ENCODE data around the gene SSTR3. TPM values are rescaled to one million over a fixed set of nuclear protein-coding genes. Genes with fewer than 3 reads are reported as not detected.

The SSTR3 gene
- total and polyA plus RNA-seq, 9 of the 15 experiments (the other 6 are each of a cell fraction or from before 2014, with no cell fraction given), result 0.03 TPM; not detected in 8

- in situ Hi-C loops (cut with MboI), result no loop called here
- H4K20me1 ChIP-seq (replicated peaks; ENCODE audit: control insufficient read depth, insufficient read depth, low read length), result no peaks in the 10 kb centered on the region
- intact Hi-C loops (cut with micrococcal nuclease), result no loop called here
- ChIA-PET CTCF (ENCODE audit: low intra/inter-chr PET ratio) (no interaction called here), POLR2A (interaction anchor here (0.7 kb wide), 1 partner anchor 8 kb away, joined by 3 read pairs; no protein-coding TSS in a partner anchor)
- H3K36me3 ChIP-seq (ENCODE audit: control insufficient read depth, insufficient read depth, low read length), result no peaks in the 10 kb centered on the region
- no peak overlapping the region for H3K4me3 ChIP-seq
- no peak for FAIRE-seq
- H3K4me2 ChIP-seq (ENCODE audit: insufficient read depth, low read length), result no peak overlapping the region
- no peaks in the 10 kb centered on the region for H3K9me3 ChIP-seq (replicated peaks; ENCODE audit: control insufficient read depth, insufficient read depth, low read depth, low read length)
- TF ChIP-seq ZBTB17 (CRISPR knock-in tag; IDR thresholded peaks at IDR 0.05), result no peak
- TF ChIP-seq ELF2 (CRISPR knock-in tag; IDR thresholded peaks at IDR 0.05), result no peak
- no peak for TF ChIP-seq TEAD4 (IDR thresholded peaks at IDR 0.05; ENCODE audit: low read length)
- TF ChIP-seq TEAD4 (CRISPR knock-in tag; IDR thresholded peaks at IDR 0.05; ENCODE audit: borderline replicate concordance), result no peak
- no peak for TF ChIP-seq MBD1 (CRISPR knock-in tag; IDR thresholded peaks at IDR 0.05)
- no peak overlapping the region for H2AFZ ChIP-seq (ENCODE audit: low read depth, low read length)
- H3K4me1 ChIP-seq (replicated peaks in 1 of 2; ENCODE audit: control insufficient read depth in 2 of 2, insufficient read depth in 2 of 2, low read length in 2 of 2), result peaks cover 0 to 17% of the 10 kb centered on the region in 2 experiments; a peak in 3 of 5 replicates
- no peak for ATAC-seq
- no peak for DNase-seq (ENCODE audit: extremely low read depth in 1 of 4, low spot score in 3 of 4)
- H3K9ac ChIP-seq (ENCODE audit: insufficient read depth in 1 of 2, low read depth in 2 of 2, low read length in 2 of 2), result no peak overlapping the region; a peak in 1 of 4 replicates
- WGBS (ENCODE audit: insufficient coverage, low coverage, missing lambda C conversion rate), result 55% methylated on average over 6 of the region's 13 CpGs
- no peak overlapping the region for H3K27ac ChIP-seq (ENCODE audit: extremely low read depth, low read depth, low read length)
- no peaks in the 10 kb centered on the region for H3K79me2 ChIP-seq (ENCODE audit: control insufficient read depth, insufficient read depth, low read length)
- peaks cover 0 to 15% of the 10 kb centered on the region in 2 experiments; a peak in 2 of 5 replicates for H3K27me3 ChIP-seq (ENCODE audit: control insufficient read depth in 2 of 2, insufficient read depth in 2 of 2, low read length in 2 of 2)
- no peaks in the 10 kb centered on the region for H3K9me1 ChIP-seq (ENCODE audit: control insufficient read depth, insufficient read depth, low read length)
- BruUV-seq (replicated peaks), result no TSS peak
Observed at GRCh38 chr22:37214731-37215030, 2.4 kb upstream of the SSTR3 start.

Data from K562 (cell line).